HG03045 (cell line): ENCODE measurements around the gene GTPBP4.
"Not testable (repeated sequence)": the region's sequence is repeated elsewhere in the genome, so short reads cannot be mapped to it uniquely, and the experiment has no call there.

Experiments used
- ATAC-seq: cut with Tn5 transposase; IDR thresholded peaks from one replicate; pipeline ENCODE4 v1.9.1; 2021; ENCODE audit warnings: mild to moderate bottlenecking, moderate library complexity; ENCODE audit not compliant: unreplicated experiment

GTPBP4 gene

GRCh38 chr10:988667-989545, 672 bp downstream of the GTPBP4 start:
- no peak for ATAC-seq

GRCh38 chr10:990808-991207, 2.6 kb downstream of the GTPBP4 start:
- ATAC-seq = no peak

- no peak for ATAC-seq
Observed at GRCh38 chr10:992467-992866, 4.2 kb downstream of the GTPBP4 start.

GRCh38 chr10:992871-993270, 4.6 kb downstream of the GTPBP4 start:
- ATAC-seq = no peak

GRCh38 chr10:994836-995558, 6.8 kb downstream of the GTPBP4 start:
- no peak for ATAC-seq

GRCh38 chr10:995559-995926, 7.3 kb downstream of the GTPBP4 start:
- ATAC-seq = no peak

- no peak for ATAC-seq
Observed at GRCh38 chr10:996031-996430, 7.8 kb downstream of the GTPBP4 start.

GRCh38 chr10:997266-998022, 9.2 kb downstream of the GTPBP4 start:
- ATAC-seq = no peak

- ATAC-seq = no peak
Observed at GRCh38 chr10:1002425-1003006, 14.3 kb downstream of the GTPBP4 start.

GRCh38 chr10:1003884-1004670, 15.8 kb downstream of the GTPBP4 start:
- ATAC-seq = no peak

- ATAC-seq = no peak
Observed at GRCh38 chr10:1006573-1006972, 18.3 kb downstream of the GTPBP4 start.

GRCh38 chr10:1007583-1007982, 19.3 kb downstream of the GTPBP4 start:
- ATAC-seq = no peak

- no peak for ATAC-seq
Observed at GRCh38 chr10:1009071-1009494, 20.8 kb downstream of the GTPBP4 start.

GRCh38 chr10:1009947-1010346, 21.7 kb downstream of the GTPBP4 start:
- not testable (repeated sequence) for ATAC-seq

GRCh38 chr10:1010703-1011102, 22.5 kb downstream of the GTPBP4 start:
- no peak for ATAC-seq

GRCh38 chr10:1011696-1012095, 23.5 kb downstream of the GTPBP4 start:
- ATAC-seq = no peak

- ATAC-seq = no peak
Observed at GRCh38 chr10:1015688-1016087, 27.5 kb downstream of the GTPBP4 start.

- no peak for ATAC-seq
Observed at GRCh38 chr10:1019362-1019761, 31.1 kb downstream of the GTPBP4 start.

- no peak for ATAC-seq
Observed at GRCh38 chr10:1020460-1020859, 32.2 kb downstream of the GTPBP4 start.

- no peak for ATAC-seq
Observed at GRCh38 chr10:1020958-1021357, 32.7 kb downstream of the GTPBP4 start.
